NB4 (cell line): ENCODE measurements around the gene BLOC1S4.
A peak's percentile ranks its signal among the peaks of the same experiment; 100 is the strongest.
"Not testable (repeated sequence)": the region's sequence is repeated elsewhere in the genome, so short reads cannot be mapped to it uniquely, and the experiment has no call there.

ENCODE experiments used
- DNase-seq: peaks from one replicate; pipeline ENCODE4 v3.0.0; 2010; ENCODE audit warnings: low read depth
- H3K4me3 ChIP-seq: one replicate; pipeline ENCODE4 v1.5.1; 2011; ENCODE audit warnings: mild to moderate bottlenecking, low read depth, low read length, moderate library complexity
- CTCF ChIP-seq: IDR thresholded peaks from one replicate; pipeline ENCODE4 v1.5.1; 2012; ENCODE audit warnings: low read depth, low read length
- MAX ChIP-seq: IDR thresholded peaks from 2 replicates; pipeline ENCODE4 v1.6.1; 2011; ENCODE audit warnings: low read depth, low read length
- MYC ChIP-seq: IDR thresholded peaks from 2 replicates; pipeline ENCODE4 v1.6.1; 2011; ENCODE audit warnings: low read depth, low read length
- POLR2A ChIP-seq: IDR thresholded peaks from 2 replicates; pipeline ENCODE4 v1.6.1; 2011; ENCODE audit warnings: mild to moderate bottlenecking; ENCODE audit not compliant: insufficient read length; ENCODE audit errors: extremely low read depth

The BLOC1S4 gene

GRCh38 chr4:6751611-6752485 lies 35.9 kb downstream of the BLOC1S4 start:
- no peak for TF ChIP-seq POLR2A
- no peak for TF ChIP-seq MYC
- TF ChIP-seq MAX: no peak
- TF ChIP-seq CTCF: no peak
- DNase-seq: no peak
- no peak overlapping the region for H3K4me3 ChIP-seq

- H3K4me3 ChIP-seq: no peak overlapping the region
- peak; percentile 58 for DNase-seq
- TF ChIP-seq MYC (peak; percentile 76), CTCF (no peak), POLR2A (no peak), MAX (peak; percentile 69)
Observed at GRCh38 chr4:6752486-6752829, 36.5 kb downstream of the BLOC1S4 start.

- no peak for DNase-seq
Observed at GRCh38 chr4:6753103-6753560, 37.2 kb downstream of the BLOC1S4 start.

GRCh38 chr4:6753891-6754290 lies 37.9 kb downstream of the BLOC1S4 start:
- no peak for TF ChIP-seq POLR2A
- TF ChIP-seq MAX: no peak
- TF ChIP-seq MYC: no peak
- TF ChIP-seq CTCF: no peak
- no peak for DNase-seq
- no peak overlapping the region for H3K4me3 ChIP-seq

More at GRCh38 chr4:6753103-6753560, 37.2 kb downstream of the BLOC1S4 start:
- TF ChIP-seq MAX (no peak), CTCF (no peak), POLR2A (no peak), MYC (no peak)
- H3K4me3 ChIP-seq: no peak overlapping the region

GRCh38 chr4:6754481-6755087 lies 38.6 kb downstream of the BLOC1S4 start:
- no peak overlapping the region for H3K4me3 ChIP-seq
- no peak for DNase-seq
- TF ChIP-seq MYC (no peak), POLR2A (no peak)

- DNase-seq: no peak
- no peak overlapping the region for H3K4me3 ChIP-seq
- TF ChIP-seq CTCF: no peak
- no peak for TF ChIP-seq POLR2A
- no peak for TF ChIP-seq MAX
- no peak for TF ChIP-seq MYC
Observed at GRCh38 chr4:6755088-6755753, 39.2 kb downstream of the BLOC1S4 start.

- not testable (repeated sequence) for H3K4me3 ChIP-seq, DNase-seq
Observed at GRCh38 chr4:6756345-6756744, 40.4 kb downstream of the BLOC1S4 start.
